ENCODE measurements around the gene OR2Z1. TPM values are rescaled to one million over a fixed set of nuclear protein-coding genes. Genes with fewer than 3 reads are reported as not detected.

OR2Z1 gene
- total RNA-seq, 1 experiment from 2014 or later = not detected

GRCh38 chr19:8682931-8683330, 38.5 kb upstream of the OR2Z1 start:
- ChIA-PET CTCF (no interaction called here), POLR2A (no interaction called here)
- H3K36me3 ChIP-seq (ENCODE audit: control insufficient read depth, insufficient read depth, low read length) = no peaks in the 10 kb centered on the region
- no peaks in the 10 kb centered on the region for H3K9me3 ChIP-seq (ENCODE audit: control insufficient read depth, insufficient read depth, low read depth, low read length)
- DNase-seq (ENCODE audit: low read depth, low spot score) = no peak
- H3K27ac ChIP-seq (ENCODE audit: low read length) = no peak overlapping the region
- no TSS peak for BruUV-seq (replicated peaks)
- H3K4me1 ChIP-seq (ENCODE audit: control insufficient read depth, insufficient read depth, low read length) = no peaks in the 10 kb centered on the region
- no peak for ATAC-seq
- in situ Hi-C loops (cut with HindIII; ENCODE audit: low pct_unique_long_range_greater_than_20kb, low sequenced_read_pairs) (no loop called here), intact Hi-C loops (cut with micrococcal nuclease; ENCODE audit: unreplicated experiment) (no loop called here)
- no peak overlapping the region for H3K4me3 ChIP-seq (ENCODE audit: low read depth in 2 of 2, low read length in 2 of 2)
- TF ChIP-seq CTCF (IDR thresholded peaks at IDR 0.05) = no peak
- TF ChIP-seq TCF7L2 (IDR thresholded peaks at IDR 0.05; ENCODE audit: low read depth, low read length) = no peak
- no peak for TF ChIP-seq SIN3A (IDR thresholded peaks at IDR 0.05; ENCODE audit: borderline replicate concordance, insufficient read depth, low read depth, low read length)
- TF ChIP-seq REST (IDR thresholded peaks at IDR 0.05; ENCODE audit: insufficient read depth in 1 of 2, low read depth in 2 of 2, low read length in 1 of 2) = no peak
- no peak for TF ChIP-seq POLR2AphosphoS5 (IDR thresholded peaks at IDR 0.05; ENCODE audit: low read depth, low read length)
- H3K27me3 ChIP-seq (ENCODE audit: control insufficient read depth, insufficient read depth, low read length) = no peaks in the 10 kb centered on the region

GRCh38 chr19:8684001-8684902, 37.2 kb upstream of the OR2Z1 start:
- in situ Hi-C loops (cut with HindIII; ENCODE audit: low pct_unique_long_range_greater_than_20kb, low sequenced_read_pairs) = no loop called here
- Histone ChIP-seq H3K27me3 (ENCODE audit: control insufficient read depth, insufficient read depth, low read length) (no peaks in the 10 kb centered on the region), H3K9me3 (ENCODE audit: control insufficient read depth, insufficient read depth, low read depth, low read length) (no peaks in the 10 kb centered on the region), H3K36me3 (ENCODE audit: control insufficient read depth, insufficient read depth, low read length) (no peaks in the 10 kb centered on the region), H3K27ac (ENCODE audit: low read length) (no peak overlapping the region), H3K4me1 (ENCODE audit: control insufficient read depth, insufficient read depth, low read length) (no peaks in the 10 kb centered on the region), H3K4me3 (ENCODE audit: low read depth in 2 of 2, low read length in 2 of 2) (no peak overlapping the region)
- ChIA-PET POLR2A (no interaction called here), CTCF (no interaction called here)
- no TSS peak for BruUV-seq (replicated peaks)
- DNase-seq (ENCODE audit: low read depth, low spot score) = no peak
- no peak for ATAC-seq
- no peak for TF ChIP-seq REST (IDR thresholded peaks at IDR 0.05; ENCODE audit: insufficient read depth in 1 of 2, low read depth in 2 of 2, low read length in 1 of 2)
- no peak for TF ChIP-seq CTCF (IDR thresholded peaks at IDR 0.05)
- no peak for TF ChIP-seq POLR2AphosphoS5 (IDR thresholded peaks at IDR 0.05; ENCODE audit: low read depth, low read length)
- TF ChIP-seq SIN3A (IDR thresholded peaks at IDR 0.05; ENCODE audit: borderline replicate concordance, insufficient read depth, low read depth, low read length) = no peak
- no peak for TF ChIP-seq TCF7L2 (IDR thresholded peaks at IDR 0.05; ENCODE audit: low read depth, low read length)
- intact Hi-C loops (cut with micrococcal nuclease; ENCODE audit: unreplicated experiment) = no loop called here
